GM23248 (cell line): ENCODE measurements around the gene SPDEF. TPM values are rescaled to one million over a fixed set of nuclear protein-coding genes. Genes with fewer than 3 reads are reported as not detected.

Source experiments
- DNase-seq: peaks from one replicate; pipeline ENCODE4 v3.0.0-alpha.2; 2015
- H2AFZ ChIP-seq: fragments of 200-600 bp; sonication (generic); 2 replicates; pipeline ENCODE4 v1.6.1; 2016; ENCODE audit warnings: antibody characterized with exemption
- H3F3A ChIP-seq: fragments of 200-600 bp; sonication (generic); 2 replicates; pipeline ENCODE4 v1.6.1; 2016; ENCODE audit warnings: mild to moderate bottlenecking, antibody characterized with exemption, mixed run types; ENCODE audit not compliant: insufficient read depth
- H3K27ac ChIP-seq: fragments of 200-600 bp; sonication (generic); 2 replicates; pipeline ENCODE4 v1.5.1; 2016; ENCODE audit warnings: mild to moderate bottlenecking
- H3K27me3 ChIP-seq: fragments of 200-600 bp; sonication (generic); replicated peaks from 2 replicates; pipeline ENCODE4 v1.6.1; 2016; ENCODE audit warnings: mild to moderate bottlenecking; ENCODE audit not compliant: insufficient read depth
- H3K36me3 ChIP-seq: fragments of 200-600 bp; sonication (generic); 2 replicates; pipeline ENCODE4 v1.6.1; 2016; ENCODE audit warnings: low read depth, mild to moderate bottlenecking
- H3K4me1 ChIP-seq: fragments of 200-600 bp; sonication (generic); 2 replicates; pipeline ENCODE4 v1.6.1; 2016; ENCODE audit warnings: mild to moderate bottlenecking; ENCODE audit not compliant: insufficient read depth
- H3K4me2 ChIP-seq: fragments of 200-600 bp; sonication (generic); one replicate; pipeline ENCODE4 v1.6.1; 2016; ENCODE audit warnings: mild to moderate bottlenecking; ENCODE audit not compliant: unreplicated experiment
- H3K4me3 ChIP-seq: fragments of 200-600 bp; sonication (generic); 2 replicates; pipeline ENCODE4 v1.5.1; 2016; ENCODE audit warnings: mild to moderate bottlenecking
- H3K79me2 ChIP-seq: fragments of 200-600 bp; sonication (generic); 2 replicates; pipeline ENCODE4 v1.6.1; 2016; ENCODE audit warnings: mild to moderate bottlenecking; ENCODE audit not compliant: insufficient read depth
- H3K9ac ChIP-seq: fragments of 200-600 bp; sonication (generic); 2 replicates; pipeline ENCODE4 v1.6.1; 2016; ENCODE audit warnings: mild to moderate bottlenecking
- H3K9me2 ChIP-seq: fragments of 200-600 bp; sonication (generic); 2 replicates; pipeline ENCODE4 v1.6.1; 2016; ENCODE audit warnings: mixed run types, mild to moderate bottlenecking, moderate library complexity; ENCODE audit not compliant: insufficient read depth
- H3K9me3 ChIP-seq: fragments of 200-600 bp; sonication (generic); one replicate; pipeline ENCODE4 v1.6.1; 2017; ENCODE audit warnings: low read depth
- H4K20me1 ChIP-seq: fragments of 200-600 bp; sonication (generic); 2 replicates; pipeline ENCODE4 v1.6.0; 2016; ENCODE audit not compliant: insufficient read depth
- EZH2 ChIP-seq: fragments of 200-600 bp; sonication (generic); IDR thresholded peaks from 2 replicates; pipeline ENCODE4 v1.6.1; 2018; ENCODE audit warnings: antibody characterized with exemption, mild to moderate bottlenecking; ENCODE audit not compliant: insufficient read depth, poor library complexity, severe bottlenecking
- EZH2phosphoT487 ChIP-seq: fragments of 200-600 bp; sonication (generic); IDR thresholded peaks from 2 replicates; pipeline ENCODE4 v1.6.1; 2018; ENCODE audit warnings: antibody characterized with exemption, moderate library complexity, mild to moderate bottlenecking, low read depth; ENCODE audit not compliant: insufficient read depth
- WGBS, 2 experiments: methylation state at CpG; one replicate each; pipeline ENCODE4 v1.1.6; 2015 to 2017; ENCODE audit warnings: low lambda C conversion rate in 2 of 2, low coverage in 1 of 2; ENCODE audit errors: missing lambda C conversion rate in 2 of 2; 5-methylcytosine and 5-hydroxymethylcytosine counted together
- in situ Hi-C: fragments of 300-500 bp; cut with MboI; formaldehyde crosslinking; loops from 2 replicates; pipeline ENCODE4 v1.15.0; 2020
- polyA plus RNA-seq: library from polyadenylated mRNA; unstranded; fragments of >200 nt; fragmentation: Nextera tagmentation; extraction: Ambion mirVana; gene quantifications from 2 replicates; pipeline ENCODE4 v1.2.1, GENCODE V29; 2016
- total RNA-seq: library from RNA; depleted of rRNA; stranded (reverse); fragments of >200 nt; shearing (Covaris generic); gene quantifications from 2 replicates; pipeline ENCODE4 v1.2.3, GENCODE V29; 2014

Gene SPDEF
- total and polyA plus RNA-seq, 2 experiments from 2014 or later: not detected

- Histone ChIP-seq H3K79me2 (no peaks in the 10 kb centered on the region), H3K27me3 (no peaks in the 10 kb centered on the region), H4K20me1 (no peaks in the 10 kb centered on the region), H3K9ac (no peak overlapping the region), H3F3A (no peaks in the 10 kb centered on the region), H2AFZ (no peak overlapping the region), H3K4me3 (no peak overlapping the region), H3K36me3 (no peaks in the 10 kb centered on the region), H3K27ac (no peak overlapping the region), H3K4me2 (no peak overlapping the region), H3K4me1 (no peaks in the 10 kb centered on the region), H3K9me2 (no peaks in the 10 kb centered on the region), H3K9me3 (no peaks in the 10 kb centered on the region)
- 70 to 75% methylated on average over 9 of the region's 9 CpGs for WGBS, 2 experiments
- no peak for DNase-seq
- in situ Hi-C loops: no loop called here
- TF ChIP-seq EZH2 (no peak), EZH2phosphoT487 (no peak)
Observed at GRCh38 chr6:34556493-34556892, 364 bp upstream of the SPDEF start.

- Histone ChIP-seq H3K27ac (no peak overlapping the region), H2AFZ (no peak overlapping the region), H3F3A (no peaks in the 10 kb centered on the region), H3K9ac (no peak overlapping the region), H3K4me1 (no peaks in the 10 kb centered on the region), H3K4me3 (no peak overlapping the region), H4K20me1 (no peaks in the 10 kb centered on the region), H3K9me2 (no peaks in the 10 kb centered on the region), H3K79me2 (no peaks in the 10 kb centered on the region), H3K4me2 (no peak overlapping the region), H3K27me3 (no peaks in the 10 kb centered on the region), H3K9me3 (no peaks in the 10 kb centered on the region), H3K36me3 (no peaks in the 10 kb centered on the region)
- WGBS, 2 experiments: 71 to 74% methylated on average over 8 of the region's 8 CpGs
- TF ChIP-seq EZH2phosphoT487 (no peak), EZH2 (no peak)
- in situ Hi-C loops: no loop called here
- DNase-seq: no peak
Observed at GRCh38 chr6:34555328-34555727, 801 bp downstream of the SPDEF start.

GRCh38 chr6:34555007-34555322 lies 1.2 kb downstream of the SPDEF start:
- no peaks in the 10 kb centered on the region for H3F3A ChIP-seq
- H3K9me3 ChIP-seq: no peaks in the 10 kb centered on the region
- H4K20me1 ChIP-seq: no peaks in the 10 kb centered on the region
- DNase-seq: no peak
- no peaks in the 10 kb centered on the region for H3K27me3 ChIP-seq
- 89% methylated on average over 11 of the region's 11 CpGs for WGBS, 2 experiments
- no peaks in the 10 kb centered on the region for H3K9me2 ChIP-seq
- H3K9ac ChIP-seq: no peak overlapping the region
- no peaks in the 10 kb centered on the region for H3K4me1 ChIP-seq
- H3K36me3 ChIP-seq: no peaks in the 10 kb centered on the region
- TF ChIP-seq EZH2phosphoT487 (no peak), EZH2 (no peak)
- H2AFZ ChIP-seq: no peak overlapping the region
- no peak overlapping the region for H3K4me3 ChIP-seq
- no peak overlapping the region for H3K4me2 ChIP-seq
- in situ Hi-C loops: no loop called here
- no peaks in the 10 kb centered on the region for H3K79me2 ChIP-seq
- no peak overlapping the region for H3K27ac ChIP-seq

GRCh38 chr6:34554291-34555006 lies 1.7 kb downstream of the SPDEF start:
- in situ Hi-C loops: no loop called here
- no peak for DNase-seq
- Histone ChIP-seq H3K9me3 (no peaks in the 10 kb centered on the region), H3K4me2 (no peak overlapping the region), H3K27me3 (no peaks in the 10 kb centered on the region), H2AFZ (no peak overlapping the region), H3K4me1 (no peaks in the 10 kb centered on the region), H4K20me1 (no peaks in the 10 kb centered on the region), H3K79me2 (no peaks in the 10 kb centered on the region), H3F3A (no peaks in the 10 kb centered on the region), H3K9ac (no peak overlapping the region), H3K4me3 (no peak overlapping the region), H3K27ac (no peak overlapping the region), H3K9me2 (no peaks in the 10 kb centered on the region), H3K36me3 (no peaks in the 10 kb centered on the region)
- TF ChIP-seq EZH2phosphoT487: no peak
- TF ChIP-seq EZH2: no peak
- 35 to 39% methylated on average over 15 of the region's 15 CpGs for WGBS, 2 experiments
